Dendritic cell treated with granulocyte-macrophage colony-stimulating factor and Interleukin-4, amounts not matched to agents 40 ng/mL and 50 ng/mL, for 4 days (primary cell): ENCODE measurements around the gene ZNF761.
"Not testable (repeated sequence)": the region's sequence is repeated elsewhere in the genome, so short reads cannot be mapped to it uniquely, and the experiment has no call there.

Source experiments
- H3K27ac Mint-ChIP-seq: one replicate; pipeline ENCODE4 v1.8.0; 2022; ENCODE audit warnings: mild to moderate bottlenecking, mixed read lengths
- H3K27me3 Mint-ChIP-seq: one replicate; pipeline ENCODE4 v1.8.0; 2022; ENCODE audit warnings: mild to moderate bottlenecking, mixed read lengths
- H3K36me3 Mint-ChIP-seq: one replicate; pipeline ENCODE4 v1.8.0; 2022; ENCODE audit warnings: low read depth, mixed read lengths
- H3K4me1 Mint-ChIP-seq: one replicate; pipeline ENCODE4 v1.8.0; 2022; ENCODE audit warnings: low read depth, mixed read lengths
- H3K4me3 Mint-ChIP-seq: one replicate; pipeline ENCODE4 v1.8.0; 2022; ENCODE audit warnings: mild to moderate bottlenecking, moderate library complexity, mixed read lengths
- H3K9me3 Mint-ChIP-seq: one replicate; pipeline ENCODE4 v1.8.0; 2022; ENCODE audit warnings: mixed read lengths
- intact Hi-C: fragments of 100-400 bp; cut with micrococcal nuclease; formaldehyde crosslinking; loops from one replicate; pipeline ENCODE4 v1.15.0; 2022

The ZNF761 gene

GRCh38 chr19:53431399-53432087, at the start of gene ZNF761:
ZNF761 (plus strand) TSS chr19:53431984; CDS start chr19:53447269, 15,285 bp downstream.
- peak within 1 kb of the TSS; percentile 96 for H3K27ac Mint-ChIP-seq
- peak within 1 kb of the TSS; percentile 90 for H3K4me3 Mint-ChIP-seq
- H3K9me3 Mint-ChIP-seq: peaks cover 21% of the 10 kb centered on the region
- H3K27me3 Mint-ChIP-seq: peaks cover 5% of the 10 kb centered on the region
- H3K4me1 Mint-ChIP-seq: peaks cover 16% of the 10 kb centered on the region
- intact Hi-C loops: loop anchor here (5.0 kb wide), 2 partner anchors 36 to 91 kb away; partner anchors contain the start of gene ZNF813
- peaks cover 52% of the 10 kb centered on the region for H3K36me3 Mint-ChIP-seq

DNA sequence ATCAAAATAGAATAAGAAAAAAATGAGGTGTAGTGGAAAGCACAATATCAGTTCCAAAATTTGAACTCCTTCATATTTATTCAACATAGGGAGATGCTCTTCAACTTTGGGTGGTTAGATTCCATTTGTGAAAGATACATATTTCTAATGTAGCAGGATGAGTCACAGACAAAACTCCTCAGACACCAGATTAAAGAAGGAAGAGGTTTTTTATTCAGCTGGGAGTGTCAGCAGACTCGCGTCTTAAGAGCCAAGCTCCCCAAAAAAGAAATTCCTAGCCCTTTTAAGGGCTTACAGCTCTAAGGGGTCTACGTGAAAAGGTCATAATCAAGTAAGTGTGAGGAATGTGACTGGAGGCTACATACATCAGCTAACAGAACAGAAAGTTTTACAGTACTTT, 43.6 kb upstream of the ZNF761 start:
- no peak overlapping the region for H3K27ac Mint-ChIP-seq
- H3K9me3 Mint-ChIP-seq: peaks cover 95% of the 10 kb centered on the region
- peaks cover 31% of the 10 kb centered on the region for H3K36me3 Mint-ChIP-seq
- H3K27me3 Mint-ChIP-seq: no peaks in the 10 kb centered on the region
- no peaks in the 10 kb centered on the region for H3K4me1 Mint-ChIP-seq
- intact Hi-C loops: no loop called here
- H3K4me3 Mint-ChIP-seq: no peak overlapping the region

DNA sequence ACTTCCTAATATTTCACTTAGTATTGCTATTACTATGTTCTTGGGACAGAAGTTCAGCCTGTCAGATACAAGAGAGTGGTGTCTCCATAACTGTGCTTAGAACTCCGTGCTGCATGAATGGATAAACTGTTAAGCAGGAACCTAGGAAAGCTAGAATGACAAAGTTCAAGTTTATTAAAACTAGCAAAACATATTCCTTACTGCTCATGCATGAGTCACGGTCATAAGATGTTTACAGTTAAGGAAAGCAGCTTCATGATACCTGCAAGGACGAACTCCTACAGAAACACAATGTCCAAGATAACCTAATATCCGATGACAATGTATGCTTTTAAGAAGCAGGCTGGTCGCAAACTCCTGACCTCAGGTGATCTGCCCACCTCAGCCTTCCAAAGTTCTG, 42.9 kb upstream of the ZNF761 start:
- Mint-ChIP-seq H3K4me3 (no peak overlapping the region), H3K27me3 (no peaks in the 10 kb centered on the region), H3K27ac (no peak overlapping the region), H3K9me3 (peaks cover 94% of the 10 kb centered on the region), H3K36me3 (peaks cover 31% of the 10 kb centered on the region), H3K4me1 (no peaks in the 10 kb centered on the region)
- intact Hi-C loops: no loop called here

- H3K27me3 Mint-ChIP-seq: no peaks in the 10 kb centered on the region
- H3K4me3 Mint-ChIP-seq: no peak overlapping the region
- peaks cover 87% of the 10 kb centered on the region for H3K9me3 Mint-ChIP-seq
- H3K4me1 Mint-ChIP-seq: peaks cover 3% of the 10 kb centered on the region
- H3K36me3 Mint-ChIP-seq: peaks cover 30% of the 10 kb centered on the region
- intact Hi-C loops: no loop called here
- no peak overlapping the region for H3K27ac Mint-ChIP-seq
These were observed 42.2 kb upstream of the ZNF761 start for GRCh38 chr19:53389571-53389970.

- peaks cover 7% of the 10 kb centered on the region for H3K4me1 Mint-ChIP-seq
- intact Hi-C loops: no loop called here
- peaks cover 29% of the 10 kb centered on the region for H3K36me3 Mint-ChIP-seq
- H3K27ac Mint-ChIP-seq: no peak overlapping the region
- H3K4me3 Mint-ChIP-seq: no peak overlapping the region
- H3K9me3 Mint-ChIP-seq: peaks cover 83% of the 10 kb centered on the region
- H3K27me3 Mint-ChIP-seq: no peaks in the 10 kb centered on the region
These were observed 41.8 kb upstream of the ZNF761 start for GRCh38 chr19:53389978-53390377.

DNA sequence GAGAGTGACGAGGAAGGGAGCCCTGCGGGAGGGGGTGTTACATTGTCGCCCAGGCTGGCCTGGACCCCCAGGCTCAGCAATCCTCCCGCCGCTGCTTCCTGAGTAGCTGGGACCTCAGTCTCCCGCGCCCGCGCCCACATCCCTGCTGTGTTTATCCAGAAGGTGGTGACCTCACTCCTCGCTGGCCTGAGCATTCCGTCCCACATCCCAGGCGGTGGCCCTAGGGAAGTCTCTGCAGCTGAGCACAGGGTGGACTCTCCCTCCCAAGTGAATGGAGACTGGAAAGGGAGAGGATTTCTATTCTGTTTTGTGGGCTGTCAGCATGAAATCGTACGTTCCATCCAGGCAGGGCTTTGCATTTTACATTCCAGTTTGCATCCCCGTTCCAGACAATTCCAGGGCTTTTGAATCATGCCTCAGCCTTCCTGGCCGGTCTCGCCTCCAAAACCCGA, 37.2 kb upstream of the ZNF761 start:
- no peaks in the 10 kb centered on the region for H3K27me3 Mint-ChIP-seq
- H3K27ac Mint-ChIP-seq: peak overlapping the region; percentile 86
- intact Hi-C loops: loop anchor here (2.0 kb wide), 1 partner anchor 62 kb away; the partner anchor contains the start of gene ZNF845
- H3K4me3 Mint-ChIP-seq: peak overlapping the region; percentile 91
- H3K36me3 Mint-ChIP-seq: peaks cover 50% of the 10 kb centered on the region
- peaks cover 21% of the 10 kb centered on the region for H3K4me1 Mint-ChIP-seq
- H3K9me3 Mint-ChIP-seq: peaks cover 49% of the 10 kb centered on the region

- Mint-ChIP-seq H3K4me1 (peaks cover 21% of the 10 kb centered on the region), H3K4me3 (peak within 1 kb of the TSS; percentile 91), H3K27ac (peak within 1 kb of the TSS; percentile 86), H3K36me3 (peaks cover 50% of the 10 kb centered on the region), H3K27me3 (no peaks in the 10 kb centered on the region), H3K9me3 (peaks cover 48% of the 10 kb centered on the region)
- intact Hi-C loops: loop anchor here (1.0 to 5.0 kb wide), 3 partner anchors 62 to 200 kb away; partner anchors contain the start of gene ZNF845
These were observed 36.6 kb upstream of the ZNF761 start, which contains the start of gene ZNF765 for GRCh38 chr19:53394974-53395839. ZNF765 (plus strand) TSS chr19:53395149; CDS start chr19:53398016, 2,867 bp downstream.

DNA sequence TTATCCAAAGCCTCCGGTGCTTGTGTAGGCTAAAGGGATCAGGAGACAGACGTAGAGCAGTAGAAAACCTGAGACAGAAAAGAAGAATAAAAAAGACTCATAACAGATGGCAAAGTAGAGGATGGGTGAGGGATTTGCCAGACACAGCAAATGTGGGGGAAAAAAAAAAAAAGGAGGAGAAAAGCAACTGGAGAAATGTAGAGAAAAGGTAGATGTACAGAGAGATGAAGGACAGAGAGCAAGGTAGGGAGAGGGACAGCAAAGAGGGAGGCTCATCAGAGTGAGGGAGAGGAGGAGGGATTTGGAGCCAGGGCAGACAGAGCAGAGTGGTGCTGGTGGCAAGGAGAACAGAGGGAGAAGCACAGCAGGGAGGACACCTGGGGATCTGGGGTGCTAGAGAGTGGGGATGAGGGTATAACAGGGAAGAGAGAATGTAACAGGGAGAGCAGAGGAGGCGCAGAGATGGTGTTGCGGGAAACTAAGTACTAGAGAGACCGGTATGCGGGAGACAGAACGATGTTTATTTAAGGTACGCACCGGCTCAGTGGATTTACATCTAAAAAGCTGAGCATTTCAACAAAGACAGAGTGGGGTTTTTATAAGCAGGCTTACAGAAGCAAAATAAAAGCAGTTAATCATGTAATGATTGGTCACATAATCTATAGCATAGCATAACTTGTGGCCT, 35.8 kb upstream of the ZNF761 start:
- intact Hi-C loops: loop anchor here (1.0 to 5.0 kb wide), 3 partner anchors 63 to 201 kb away; partner anchors contain the start of gene ZNF845
- Mint-ChIP-seq H3K27ac (peak overlapping the region; percentile 86), H3K9me3 (peaks cover 48% of the 10 kb centered on the region)

GRCh38 chr19:53396525-53396868, 35.3 kb upstream of the ZNF761 start:
- peaks cover 21% of the 10 kb centered on the region for H3K4me1 Mint-ChIP-seq
- intact Hi-C loops: loop anchor here (5.0 kb wide), 1 partner anchor 76 kb away; no protein-coding TSS in a partner anchor
- H3K9me3 Mint-ChIP-seq: peaks cover 48% of the 10 kb centered on the region
- no peaks in the 10 kb centered on the region for H3K27me3 Mint-ChIP-seq
- H3K36me3 Mint-ChIP-seq: peaks cover 61% of the 10 kb centered on the region
- H3K27ac Mint-ChIP-seq: no peak overlapping the region
- no peak overlapping the region for H3K4me3 Mint-ChIP-seq

More for the DNA sequence above, 35.8 kb upstream of the ZNF761 start:
- Mint-ChIP-seq H3K4me1 (peaks cover 21% of the 10 kb centered on the region), H3K4me3 (peak overlapping the region; percentile 91), H3K36me3 (peaks cover 56% of the 10 kb centered on the region)
- not testable (repeated sequence) for H3K27me3 Mint-ChIP-seq

DNA sequence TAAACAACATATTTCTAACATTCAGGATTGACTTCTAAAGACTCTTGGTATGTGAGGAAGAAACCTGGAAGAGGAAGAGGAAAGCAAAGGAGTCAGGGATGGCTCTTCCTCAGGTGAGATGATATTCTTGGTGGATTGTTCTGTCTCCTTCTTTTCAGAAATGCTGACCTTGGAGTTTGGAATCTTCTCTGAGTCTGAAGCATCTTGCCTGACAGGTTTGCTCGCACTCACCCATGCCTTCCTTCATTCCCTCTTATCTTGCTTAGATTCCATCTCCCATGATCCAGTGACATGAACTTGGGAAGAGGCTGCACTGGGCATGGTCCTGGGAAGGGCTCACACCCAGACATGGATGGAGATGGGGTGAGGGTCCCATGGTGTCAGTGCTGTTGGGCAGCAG, 33.9 kb upstream of the ZNF761 start:
- not testable (repeated sequence) for H3K27ac Mint-ChIP-seq, H3K27me3 Mint-ChIP-seq, H3K4me3 Mint-ChIP-seq
- intact Hi-C loops: loop anchor here (5.0 kb wide), 1 partner anchor 74 kb away; no protein-coding TSS in a partner anchor
- peaks cover 49% of the 10 kb centered on the region for H3K9me3 Mint-ChIP-seq
- H3K36me3 Mint-ChIP-seq: peaks cover 75% of the 10 kb centered on the region
- peaks cover 21% of the 10 kb centered on the region for H3K4me1 Mint-ChIP-seq

DNA sequence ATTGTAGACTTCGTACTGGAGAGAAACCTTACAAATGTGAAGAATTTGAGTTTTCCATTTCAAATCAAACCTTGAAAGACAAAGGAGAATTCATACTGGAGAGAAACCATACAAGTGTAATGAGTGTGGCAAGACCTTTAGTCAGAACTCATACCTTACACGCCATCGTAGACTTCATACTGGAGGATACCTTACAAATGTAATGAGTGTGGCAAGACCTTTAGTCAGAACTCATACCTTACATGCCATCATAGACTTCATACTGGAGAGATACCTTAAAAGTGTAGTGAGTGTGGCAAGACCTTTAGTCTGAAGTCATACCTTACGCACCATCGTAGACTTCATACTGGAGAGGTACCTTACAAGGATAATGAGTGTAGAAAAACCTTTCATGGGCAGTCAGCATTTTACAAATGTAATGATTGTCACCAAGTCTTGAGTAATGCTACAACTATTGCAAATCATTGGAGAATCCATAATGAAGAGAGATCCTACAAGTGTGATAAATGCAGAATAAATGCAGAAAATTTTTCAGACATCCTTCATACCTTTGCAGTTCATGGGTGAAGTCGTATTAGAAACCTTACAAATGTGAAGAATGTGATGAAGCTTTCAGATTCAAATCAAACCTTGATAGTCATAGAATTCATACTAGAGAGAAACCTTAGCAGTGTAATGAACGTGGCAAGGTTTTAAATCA, 22.1 kb upstream of the ZNF761 start:
- H3K27me3 Mint-ChIP-seq: no peaks in the 10 kb centered on the region
- peaks cover 68% of the 10 kb centered on the region for H3K36me3 Mint-ChIP-seq
- peaks cover 82% of the 10 kb centered on the region for H3K9me3 Mint-ChIP-seq
- intact Hi-C loops: no loop called here
- no peak overlapping the region for H3K27ac Mint-ChIP-seq
- no peak overlapping the region for H3K4me3 Mint-ChIP-seq
- no peaks in the 10 kb centered on the region for H3K4me1 Mint-ChIP-seq

- H3K4me1 Mint-ChIP-seq, H3K27ac Mint-ChIP-seq, H3K27me3 Mint-ChIP-seq, H3K36me3 Mint-ChIP-seq, intact Hi-C loops, H3K4me3 Mint-ChIP-seq: not testable (repeated sequence)
- H3K9me3 Mint-ChIP-seq: peaks cover 36% of the 10 kb centered on the region
These were observed 11.1 kb upstream of the ZNF761 start for GRCh38 chr19:53420520-53421315.
